ENCODE measurements around the gene NR5A1. TPM values are rescaled to one million over a fixed set of nuclear protein-coding genes. Genes with fewer than 3 reads are reported as not detected.
A peak's percentile ranks its signal among the peaks of the same experiment; 100 is the strongest.

Gene NR5A1
- total and polyA plus RNA-seq, 5 donors, result not detected

GRCh38 chr9:124471761-124472160, 35.4 kb downstream of the NR5A1 start:
- intact Hi-C loops (cut with DNase I), result no loop called here
- Histone ChIP-seq H3K9me3 (ENCODE audit: control insufficient read depth, low read length) (no peaks in the 10 kb centered on the region), H3K4me3 (ENCODE audit: low read length) (no peak overlapping the region), H3K4me1 (ENCODE audit: control insufficient read depth, insufficient read depth, low read length) (no peaks in the 10 kb centered on the region), H3K27me3 (ENCODE audit: control insufficient read depth, insufficient read depth) (no peaks in the 10 kb centered on the region), H3K27ac (ENCODE audit: low read length) (no peak overlapping the region)
- WGBS, result 78% methylated on average over 9 of the region's 9 CpGs
- DNase-seq (peak in 1 of 3 donors; percentile 43), ATAC-seq (no peak)

- H3K27ac ChIP-seq (ENCODE audit: low read length), result no peak overlapping the region
- H3K9me3 ChIP-seq (ENCODE audit: control insufficient read depth, low read length), result no peaks in the 10 kb centered on the region
- no peaks in the 10 kb centered on the region for H3K4me1 ChIP-seq (ENCODE audit: control insufficient read depth, insufficient read depth, low read length)
- ATAC-seq, result no peak
- 76% methylated on average over 7 of the region's 7 CpGs for WGBS
- intact Hi-C loops (cut with DNase I), result no loop called here
- DNase-seq, result peak in 1 of 3 donors; percentile 7
- no peak overlapping the region for H3K4me3 ChIP-seq (ENCODE audit: low read length)
- H3K27me3 ChIP-seq (ENCODE audit: control insufficient read depth, insufficient read depth), result no peaks in the 10 kb centered on the region
Measured at GRCh38 chr9:124470726-124471125, 36.5 kb downstream of the NR5A1 start.

GRCh38 chr9:124470306-124470705, 36.9 kb downstream of the NR5A1 start:
- no peak for ATAC-seq
- no peak overlapping the region for H3K27ac ChIP-seq (ENCODE audit: low read length)
- no peaks in the 10 kb centered on the region for H3K4me1 ChIP-seq (ENCODE audit: control insufficient read depth, insufficient read depth, low read length)
- H3K9me3 ChIP-seq (ENCODE audit: control insufficient read depth, low read length), result no peaks in the 10 kb centered on the region
- H3K4me3 ChIP-seq (ENCODE audit: low read length), result no peak overlapping the region
- intact Hi-C loops (cut with DNase I), result no loop called here
- DNase-seq, result peak in 1 of 3 donors; percentile 27
- no peaks in the 10 kb centered on the region for H3K27me3 ChIP-seq (ENCODE audit: control insufficient read depth, insufficient read depth)
- 86% methylated on average over 13 of the region's 13 CpGs for WGBS

DNA sequence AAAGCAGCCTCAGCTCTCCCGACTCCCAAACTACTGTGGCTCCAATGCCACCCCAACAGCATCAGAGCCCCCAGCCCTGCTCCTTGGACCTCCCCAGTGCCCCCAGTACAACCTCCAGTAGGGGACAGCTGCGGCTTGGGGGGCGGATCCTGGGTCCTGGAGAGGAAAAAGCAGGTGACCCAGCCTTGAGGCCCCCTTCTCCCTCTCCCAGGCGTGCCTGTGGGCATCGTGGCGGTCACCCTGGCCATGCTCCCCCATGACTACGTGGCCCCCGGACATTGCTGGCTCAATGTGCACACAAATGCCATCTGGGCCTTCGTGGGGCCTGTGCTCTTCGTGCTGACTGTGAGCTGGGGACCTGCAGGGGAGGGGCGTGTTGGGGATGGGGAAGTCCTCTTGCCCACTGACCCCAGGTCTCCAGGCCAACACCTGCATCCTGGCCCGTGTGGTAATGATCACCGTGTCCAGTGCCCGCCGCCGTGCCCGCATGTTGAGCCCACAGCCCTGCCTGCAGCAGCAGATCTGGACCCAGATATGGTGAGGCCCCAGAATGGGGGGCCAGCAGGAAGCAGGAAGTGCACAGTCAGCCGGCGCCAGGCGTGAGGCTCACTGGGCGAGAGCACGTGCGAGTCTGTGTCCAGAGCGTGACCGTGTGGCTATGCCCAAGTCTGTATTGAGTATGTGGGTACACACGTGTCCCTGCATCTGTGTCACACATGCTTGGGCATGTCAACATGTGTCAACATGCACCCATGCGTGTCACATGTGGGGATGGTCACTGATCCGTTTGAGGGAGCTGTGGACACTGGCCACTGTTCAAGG, 38.0 kb downstream of the NR5A1 start:
- Histone ChIP-seq H3K27ac (ENCODE audit: low read length) (no peak overlapping the region), H3K4me1 (ENCODE audit: control insufficient read depth, insufficient read depth, low read length) (no peaks in the 10 kb centered on the region), H3K9me3 (ENCODE audit: control insufficient read depth, low read length) (no peaks in the 10 kb centered on the region), H3K27me3 (ENCODE audit: control insufficient read depth, insufficient read depth) (no peaks in the 10 kb centered on the region), H3K4me3 (ENCODE audit: low read length) (no peak overlapping the region)
- peak in 1 of 3 donors; percentile 41 for DNase-seq
- WGBS, result 80% methylated on average over 28 of the region's 28 CpGs
- no peak for ATAC-seq
- intact Hi-C loops (cut with DNase I), result no loop called here

- H3K4me1 ChIP-seq (ENCODE audit: control insufficient read depth, insufficient read depth, low read length), result no peaks in the 10 kb centered on the region
- no peak overlapping the region for H3K27ac ChIP-seq (ENCODE audit: low read length)
- 87% methylated on average over 19 of the region's 19 CpGs for WGBS
- H3K27me3 ChIP-seq (ENCODE audit: control insufficient read depth, insufficient read depth), result no peaks in the 10 kb centered on the region
- intact Hi-C loops (cut with DNase I), result no loop called here
- ATAC-seq (no peak), DNase-seq (peak in 1 of 3 donors; percentile 40)
- no peaks in the 10 kb centered on the region for H3K9me3 ChIP-seq (ENCODE audit: control insufficient read depth, low read length)
- H3K4me3 ChIP-seq (ENCODE audit: low read length), result no peak overlapping the region
Measured at GRCh38 chr9:124468061-124468740, 39.0 kb downstream of the NR5A1 start.

DNA sequence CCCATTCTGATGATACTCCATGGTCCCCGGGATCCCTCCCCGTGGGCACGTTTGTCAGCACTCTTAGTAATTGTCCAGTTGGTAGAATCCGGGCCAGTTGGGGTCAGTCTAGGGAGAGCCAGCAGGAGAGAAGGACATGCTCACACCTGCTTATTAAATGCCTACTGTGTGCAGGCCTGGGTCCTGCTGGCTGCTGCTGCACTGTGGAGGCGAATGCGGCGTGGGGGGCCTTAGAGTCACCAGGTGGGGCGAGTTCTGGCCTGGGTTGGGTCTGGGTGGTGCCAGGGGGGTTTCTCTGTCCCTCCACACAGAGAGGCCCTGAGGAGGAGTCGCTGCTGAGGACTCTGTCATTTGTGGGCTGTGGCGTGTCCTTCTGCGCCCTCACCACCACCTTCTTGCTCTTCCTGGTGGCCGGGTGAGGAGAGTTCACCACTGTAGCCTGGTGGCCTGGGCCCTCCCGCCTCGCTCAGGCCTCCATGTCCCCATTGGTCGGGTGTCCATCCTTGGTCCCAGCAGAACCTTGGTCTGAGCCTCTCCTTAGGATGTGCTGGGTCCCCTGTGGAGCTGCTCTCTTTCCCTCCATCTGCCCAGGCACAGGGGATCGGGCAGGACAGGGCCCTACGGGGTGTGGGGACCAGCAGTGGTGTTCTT, 39.7 kb downstream of the NR5A1 start:
- no peak overlapping the region for H3K27ac ChIP-seq (ENCODE audit: low read length)
- no peaks in the 10 kb centered on the region for H3K9me3 ChIP-seq (ENCODE audit: control insufficient read depth, low read length)
- peak; percentile 15 to 22 for ATAC-seq
- no peaks in the 10 kb centered on the region for H3K4me1 ChIP-seq (ENCODE audit: control insufficient read depth, insufficient read depth, low read length)
- peak in 2 of 3 donors; percentile 4 to 17 for DNase-seq
- H3K4me3 ChIP-seq (ENCODE audit: low read length), result no peak overlapping the region
- 91% methylated on average over 17 of the region's 17 CpGs for WGBS
- intact Hi-C loops (cut with DNase I), result no loop called here
- no peaks in the 10 kb centered on the region for H3K27me3 ChIP-seq (ENCODE audit: control insufficient read depth, insufficient read depth)

DNA sequence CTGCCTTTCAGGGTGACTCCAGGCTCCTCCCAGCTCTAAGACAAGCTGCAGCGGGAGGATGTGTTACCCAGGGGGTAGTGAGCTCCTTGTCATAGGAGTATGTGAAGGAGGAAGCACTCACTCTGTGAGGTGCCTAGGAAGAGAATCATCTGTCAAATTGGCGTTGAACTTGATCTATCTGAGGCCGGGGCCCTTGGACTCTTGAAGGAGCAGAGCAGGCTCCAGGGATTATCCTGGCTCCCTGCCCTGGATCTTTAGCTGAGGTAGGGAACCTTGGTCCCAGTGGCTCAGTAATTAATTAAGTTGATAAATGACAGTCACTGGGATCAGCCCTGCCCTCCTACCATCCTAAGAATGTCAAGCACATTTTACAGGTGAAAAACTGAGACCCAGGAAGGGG, 41.5 kb downstream of the NR5A1 start:
- Histone ChIP-seq H3K27ac (ENCODE audit: low read length) (no peak overlapping the region), H3K9me3 (ENCODE audit: control insufficient read depth, low read length) (no peaks in the 10 kb centered on the region), H3K4me1 (ENCODE audit: control insufficient read depth, insufficient read depth, low read length) (no peaks in the 10 kb centered on the region), H3K4me3 (ENCODE audit: low read length) (no peak overlapping the region), H3K27me3 (ENCODE audit: control insufficient read depth, insufficient read depth) (no peaks in the 10 kb centered on the region)
- intact Hi-C loops (cut with DNase I), result no loop called here
- WGBS, result 70% methylated on average over 3 of the region's 3 CpGs
- DNase-seq (no peak), ATAC-seq (no peak)

DNA sequence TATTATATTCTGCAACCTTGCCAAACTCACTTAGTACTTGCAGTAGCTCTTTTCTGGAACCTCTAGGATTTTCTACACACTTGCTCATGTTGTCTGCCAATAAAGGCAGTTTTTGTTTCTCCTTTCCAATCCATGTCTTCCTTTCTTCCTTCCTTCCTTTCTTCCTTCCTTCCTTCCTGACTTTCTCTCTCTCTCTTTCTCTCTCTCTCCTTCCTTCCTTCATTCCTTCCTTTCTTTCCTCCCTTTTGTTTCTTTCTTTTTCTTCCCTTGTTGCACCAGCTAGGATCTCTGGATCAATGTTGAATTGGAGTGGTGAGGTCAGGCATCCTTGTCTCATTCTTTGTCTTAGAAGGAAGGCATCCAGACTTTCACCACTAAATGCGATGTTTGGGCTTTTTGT, 44.5 kb downstream of the NR5A1 start:
- ATAC-seq, result no peak
- 77% methylated on average over 1 of the region's 1 CpG for WGBS
- Histone ChIP-seq H3K4me3 (ENCODE audit: low read length) (no peak overlapping the region), H3K27ac (ENCODE audit: low read length) (no peak overlapping the region), H3K4me1 (ENCODE audit: control insufficient read depth, insufficient read depth, low read length) (no peaks in the 10 kb centered on the region), H3K9me3 (ENCODE audit: control insufficient read depth, low read length) (no peaks in the 10 kb centered on the region), H3K27me3 (ENCODE audit: control insufficient read depth, insufficient read depth) (no peaks in the 10 kb centered on the region)
- intact Hi-C loops (cut with DNase I), result no loop called here
- no peak for DNase-seq

- Histone ChIP-seq H3K27me3 (ENCODE audit: control insufficient read depth, insufficient read depth) (no peaks in the 10 kb centered on the region), H3K9me3 (ENCODE audit: control insufficient read depth, low read length) (no peaks in the 10 kb centered on the region), H3K27ac (ENCODE audit: low read length) (no peak overlapping the region), H3K4me3 (ENCODE audit: low read length) (no peak overlapping the region), H3K4me1 (ENCODE audit: control insufficient read depth, insufficient read depth, low read length) (no peaks in the 10 kb centered on the region)
- intact Hi-C loops (cut with DNase I), result no loop called here
- DNase-seq (no peak), ATAC-seq (no peak)
- 87% methylated on average over 9 of the region's 9 CpGs for whole genome bisulfite sequencing
Measured at GRCh38 chr9:124458441-124458840, 48.8 kb downstream of the NR5A1 start.

DNA sequence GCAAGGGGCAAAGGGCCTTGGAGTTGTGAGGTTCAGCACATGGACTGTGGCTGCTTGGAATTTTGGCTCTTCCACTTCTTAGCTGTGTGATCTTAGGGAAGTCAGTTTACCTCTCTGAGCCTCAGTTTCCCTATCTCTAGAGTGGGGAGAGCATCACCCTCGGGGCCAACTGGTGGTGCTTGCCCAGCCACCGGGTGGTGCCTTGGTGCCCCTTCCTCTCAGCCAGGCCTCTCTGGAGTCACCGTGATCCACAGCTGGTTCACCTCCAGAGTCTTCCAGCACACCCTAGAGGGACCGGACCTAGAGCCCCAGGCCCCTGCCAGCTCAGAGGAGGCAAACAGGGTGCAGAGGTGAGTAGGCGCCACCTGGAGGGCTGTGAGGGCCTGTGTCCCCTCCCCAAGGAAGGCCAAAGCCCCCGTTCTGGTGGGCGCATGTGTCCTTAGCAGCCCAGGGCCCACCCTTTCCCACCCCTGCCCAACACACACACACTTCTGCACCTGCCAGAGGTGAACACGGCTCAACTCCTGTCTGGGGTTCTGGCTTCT, 49.2 kb downstream of the NR5A1 start:
- DNase-seq, result no peak
- Histone ChIP-seq H3K27me3 (ENCODE audit: control insufficient read depth, insufficient read depth) (no peaks in the 10 kb centered on the region), H3K9me3 (ENCODE audit: control insufficient read depth, low read length) (no peaks in the 10 kb centered on the region), H3K4me1 (ENCODE audit: control insufficient read depth, insufficient read depth, low read length) (no peaks in the 10 kb centered on the region), H3K4me3 (ENCODE audit: low read length) (no peak overlapping the region), H3K27ac (ENCODE audit: low read length) (no peak overlapping the region)
- peak in 1 of 2 donors; percentile 8 for ATAC-seq
- intact Hi-C loops (cut with DNase I), result no loop called here
- WGBS, result 74% methylated on average over 8 of the region's 8 CpGs
